HCT116 (cell line): ENCODE measurements around the gene IL20RB. TPM values are rescaled to one million over a fixed set of nuclear protein-coding genes. Genes with fewer than 3 reads are reported as not detected.

Experiments
- ATAC-seq: fragments of 200-7000 bp; cut with Tn5 transposase; 2 replicates; pipeline ENCODE4 v1.9.1; 2020; ENCODE audit warnings: mild to moderate bottlenecking, moderate library complexity
- BruUV-seq: library from RNA; stranded (reverse); fragments of 400-500 nt; replicated peaks from 2 replicates; lab custom pipeline; 2021; lab: Mats Ljungman, UMichigan
- CTCF ChIA-PET: fragments of 300-600 bp; sonication (Branson Sonifier 250); formaldehyde crosslinking; loops from one replicate; lab custom pipeline; 2021; ENCODE audit warnings: antibody characterized with exemption; lab: Charles Lee
- POLR2A ChIA-PET: fragments of 300-600, 350-600 bp; sonication (Branson Sonifier 250); formaldehyde crosslinking; loops from one replicate; lab custom pipeline; 2021; ENCODE audit warnings: antibody characterized with exemption; lab: Charles Lee
- RAD21 ChIA-PET, 2 experiments: fragments of 300-600 bp; sonication (Branson Sonifier 250); formaldehyde crosslinking; loops; one replicate each; lab custom pipeline; 2023; ENCODE audit warnings: low total read pairs in 2 of 2; ENCODE audit not compliant: uncharacterized antibody in 2 of 2, unreplicated experiment in 2 of 2, low non-redundant PET in 1 of 2; lab: Charles Lee
- DNase-seq: peaks from one replicate; pipeline ENCODE4 v3.0.0-alpha.2; 2010; ENCODE audit warnings: low read depth, low spot score
- H2AFZ ChIP-seq: fragments of 200-600 bp; shearing (Covaris generic), sonication (generic); 2 replicates; pipeline ENCODE4 v1.6.1; 2017; ENCODE audit warnings: low read depth, mixed run types, mixed read lengths, antibody characterized with exemption, low read length; ENCODE audit not compliant: poor library complexity, severe bottlenecking
- H3K27ac ChIP-seq: 2 replicates; pipeline ENCODE4 v1.5.1; 2012; ENCODE audit warnings: low read depth, low read length
- H3K27me3 ChIP-seq: fragments of 200-600 bp; sonication (generic); 2 replicates; pipeline ENCODE4 v1.6.1; 2016; ENCODE audit warnings: mixed run types, low read length, mixed read lengths; ENCODE audit not compliant: insufficient read depth
- H3K36me3 ChIP-seq, 2 experiments: fragments of 200-500 bp in 1 of 2; fragments of 200-600 bp in 1 of 2; sonication (Bioruptor generic) in 1 of 2; sonication (generic) in 1 of 2; 2 replicates each; pipeline versions ENCODE4 v1.5.1 to v1.6.1; 2014 to 2016; ENCODE audit warnings: low read length in 2 of 2, inconsistent platforms in 1 of 2, mixed read lengths in 1 of 2, mixed run types in 1 of 2; ENCODE audit not compliant: insufficient read depth in 2 of 2, control insufficient read depth in 1 of 2
- H3K4me1 ChIP-seq, 2 experiments: fragments of 200-600 bp in 1 of 2; sonication (generic) in 1 of 2; 2 replicates each; pipeline versions ENCODE4 v1.5.1 to v1.6.1; 2012 to 2017; ENCODE audit warnings: low read length in 2 of 2, inconsistent platforms in 1 of 2, mild to moderate bottlenecking in 1 of 2, mixed read lengths in 1 of 2, mixed run types in 1 of 2, moderate library complexity in 1 of 2; ENCODE audit not compliant: insufficient read depth in 2 of 2, control insufficient read depth in 1 of 2
- H3K4me2 ChIP-seq: fragments of 200-600 bp; sonication (generic); 2 replicates; pipeline ENCODE4 v1.6.1; 2017; ENCODE audit warnings: mixed run types, low read length, mixed read lengths
- H3K4me3 ChIP-seq, 2 experiments: fragments of 200-600 bp in 1 of 2; sonication (generic) in 1 of 2; replicated peaks in 1 of 2; 2 replicates each; pipeline ENCODE4 v1.5.1; 2011 to 2016; ENCODE audit warnings: low read length in 2 of 2, control low read depth in 1 of 2, low read depth in 1 of 2, mild to moderate bottlenecking in 1 of 2, mixed read lengths in 1 of 2, mixed run types in 1 of 2
- H3K79me2 ChIP-seq: fragments of 200-600 bp; sonication (generic); 2 replicates; pipeline ENCODE4 v1.6.1; 2017; ENCODE audit warnings: mild to moderate bottlenecking, mixed run types, low read length, moderate library complexity, mixed read lengths; ENCODE audit not compliant: insufficient read depth
- H3K9ac ChIP-seq: fragments of 200-600 bp; sonication (generic); 2 replicates; pipeline ENCODE4 v1.6.1; 2016; ENCODE audit warnings: low read length, mixed read lengths
- H3K9me2 ChIP-seq: fragments of 200-600 bp; sonication (generic), shearing (Covaris generic); 2 replicates; pipeline ENCODE4 v1.6.1; 2017; ENCODE audit warnings: mixed run types, mild to moderate bottlenecking, moderate library complexity; ENCODE audit not compliant: insufficient read depth
- H3K9me3 ChIP-seq, 2 experiments: fragments of 200-500 bp in 1 of 2; fragments of 200-600 bp in 1 of 2; sonication (Bioruptor generic) in 1 of 2; sonication (generic) in 1 of 2; 2 replicates each; pipeline ENCODE4 v1.6.1; 2014 to 2017; ENCODE audit warnings: low read length in 2 of 2, mixed read lengths in 2 of 2, inconsistent platforms in 1 of 2, low read depth in 1 of 2, mild to moderate bottlenecking in 1 of 2, mixed run types in 1 of 2, moderate library complexity in 1 of 2; ENCODE audit not compliant: control insufficient read depth in 1 of 2, insufficient read depth in 1 of 2
- H4K20me1 ChIP-seq: fragments of 200-600 bp; sonication (generic), shearing (Covaris generic); 2 replicates; pipeline ENCODE4 v1.6.1; 2017; ENCODE audit warnings: mixed run types, mild to moderate bottlenecking, moderate library complexity; ENCODE audit not compliant: insufficient read depth
- CBX3 ChIP-seq: IDR thresholded peaks from 2 replicates; pipeline ENCODE4 v1.6.1; 2012; ENCODE audit warnings: low read depth
- CEBPB ChIP-seq: IDR thresholded peaks from 2 replicates; pipeline ENCODE4 v1.6.1; 2012; ENCODE audit warnings: low read depth
- EGR1 ChIP-seq: IDR thresholded peaks from 2 replicates; pipeline ENCODE4 v1.6.1; 2012; ENCODE audit warnings: low read depth
- ELF1 ChIP-seq: IDR thresholded peaks from 2 replicates; pipeline ENCODE4 v1.6.1; 2012; ENCODE audit warnings: low read depth, borderline replicate concordance
- EZH2 ChIP-seq: fragments of 200-600 bp; sonication (generic); IDR thresholded peaks from 2 replicates; pipeline ENCODE4 v1.6.1; 2017; ENCODE audit warnings: antibody characterized with exemption, mixed run types
- EZH2phosphoT487 ChIP-seq: fragments of 200-600 bp; IDR thresholded peaks from 2 replicates; pipeline ENCODE4 v1.6.1; 2018; ENCODE audit warnings: antibody characterized with exemption, borderline replicate concordance
- FOSL1 ChIP-seq: IDR thresholded peaks from 2 replicates; pipeline ENCODE4 v1.6.1; 2012; ENCODE audit warnings: low read depth
- JUND ChIP-seq: IDR thresholded peaks from 2 replicates; pipeline ENCODE4 v1.6.1; 2012
- POLR2A ChIP-seq: IDR thresholded peaks from 2 replicates; pipeline ENCODE4 v1.7.0; 2011; ENCODE audit warnings: borderline replicate concordance; ENCODE audit not compliant: insufficient read depth, insufficient read length; ENCODE audit errors: extremely low read depth
- POLR2AphosphoS5 ChIP-seq: IDR thresholded peaks from 2 replicates; pipeline ENCODE4 v1.6.1; 2011; ENCODE audit warnings: mild to moderate bottlenecking, low read depth, low read length, moderate library complexity
- RAD21 ChIP-seq: IDR thresholded peaks from 2 replicates; pipeline ENCODE4 v1.6.1; 2012; ENCODE audit warnings: low read depth, mild to moderate bottlenecking
- SIN3A ChIP-seq: IDR thresholded peaks from 2 replicates; pipeline ENCODE4 v1.6.1; 2012; ENCODE audit warnings: low read depth
- SP1 ChIP-seq: IDR thresholded peaks from 2 replicates; pipeline ENCODE4 v1.6.1; 2012; ENCODE audit warnings: low read depth
- SRF ChIP-seq: IDR thresholded peaks from 2 replicates; pipeline ENCODE4 v1.6.1; 2012; ENCODE audit warnings: low read depth
- TCF7L2 ChIP-seq: IDR thresholded peaks from 2 replicates; pipeline ENCODE4 v1.7.0; 2011; ENCODE audit warnings: borderline replicate concordance, inconsistent platforms; ENCODE audit not compliant: insufficient read depth, insufficient read length; ENCODE audit errors: extremely low read depth
- YY1 ChIP-seq: IDR thresholded peaks from 2 replicates; pipeline ENCODE4 v1.6.1; 2011; ENCODE audit warnings: low read length, low read depth, moderate library complexity, mild to moderate bottlenecking; ENCODE audit not compliant: insufficient replicate concordance; ENCODE audit errors: extremely low read depth
- ZBTB33 ChIP-seq: IDR thresholded peaks from 2 replicates; pipeline ENCODE4 v1.6.1; 2011; ENCODE audit warnings: mild to moderate bottlenecking, low read length, moderate library complexity; ENCODE audit not compliant: insufficient replicate concordance; ENCODE audit errors: extremely low read depth
- ZFX ChIP-seq: fragments of 450-650 bp; IDR thresholded peaks from 2 replicates; pipeline ENCODE4 v1.6.1; 2017
- ZNF274 ChIP-seq: fragments of 200-500 bp; sonication (Bioruptor generic); IDR thresholded peaks from 2 replicates; pipeline ENCODE4 v1.6.1; 2014; ENCODE audit warnings: mild to moderate bottlenecking, low read depth, low read length, inconsistent platforms
- intact Hi-C: fragments of 100-400 bp; cut with micrococcal nuclease; formaldehyde crosslinking; loops from 2 replicates; pipeline ENCODE4 v1.10.0; 2022
- total RNA-seq: library from RNA; stranded (reverse); gene quantifications from one replicate; pipeline ENCODE4 v1.2.1, GENCODE V29; 2021; ENCODE audit not compliant: unreplicated experiment
- TF ChIP-seq, protein P1 (sequence below): IDR thresholded peaks from 2 replicates; pipeline ENCODE4 v1.6.1; 2012; ENCODE audit warnings: low read depth

IL20RB gene
- total RNA-seq, 1 experiment from 2014 or later = 6.1 TPM

- Histone ChIP-seq H3K4me2 (no peak overlapping the region), H3K9me3 (no peaks in the 10 kb centered on the region), H2AFZ (no peak overlapping the region), H3K4me1 (peaks cover 0 to 5% of the 10 kb centered on the region in 2 experiments; a peak in 1 of 4 replicates), H3K9ac (no peak overlapping the region), H3K27ac (no peak overlapping the region), H3K9me2 (no peaks in the 10 kb centered on the region), H3K79me2 (no peaks in the 10 kb centered on the region), H3K4me3 (no peak overlapping the region), H4K20me1 (no peaks in the 10 kb centered on the region), H3K27me3 (no peaks in the 10 kb centered on the region), H3K36me3 (no peaks in the 10 kb centered on the region)
- CTCF ChIA-PET = no interaction called here
- BruUV-seq = no TSS peak
- no peak for DNase-seq
- TF ChIP-seq ZNF274 (no peak), EGR1 (no peak), YY1 (no peak), TCF7L2 (no peak), EZH2 (no peak), SRF (no peak), SIN3A (no peak), ZBTB33 (no peak), FOSL1 (no peak), EZH2phosphoT487 (no peak), CBX3 (no peak), JUND (no peak), ZFX (no peak), SP1 (no peak), POLR2AphosphoS5 (no peak), ELF1 (no peak), CEBPB (no peak), RAD21 (no peak), POLR2A (no peak)
- TF ChIP-seq, protein P1, sequence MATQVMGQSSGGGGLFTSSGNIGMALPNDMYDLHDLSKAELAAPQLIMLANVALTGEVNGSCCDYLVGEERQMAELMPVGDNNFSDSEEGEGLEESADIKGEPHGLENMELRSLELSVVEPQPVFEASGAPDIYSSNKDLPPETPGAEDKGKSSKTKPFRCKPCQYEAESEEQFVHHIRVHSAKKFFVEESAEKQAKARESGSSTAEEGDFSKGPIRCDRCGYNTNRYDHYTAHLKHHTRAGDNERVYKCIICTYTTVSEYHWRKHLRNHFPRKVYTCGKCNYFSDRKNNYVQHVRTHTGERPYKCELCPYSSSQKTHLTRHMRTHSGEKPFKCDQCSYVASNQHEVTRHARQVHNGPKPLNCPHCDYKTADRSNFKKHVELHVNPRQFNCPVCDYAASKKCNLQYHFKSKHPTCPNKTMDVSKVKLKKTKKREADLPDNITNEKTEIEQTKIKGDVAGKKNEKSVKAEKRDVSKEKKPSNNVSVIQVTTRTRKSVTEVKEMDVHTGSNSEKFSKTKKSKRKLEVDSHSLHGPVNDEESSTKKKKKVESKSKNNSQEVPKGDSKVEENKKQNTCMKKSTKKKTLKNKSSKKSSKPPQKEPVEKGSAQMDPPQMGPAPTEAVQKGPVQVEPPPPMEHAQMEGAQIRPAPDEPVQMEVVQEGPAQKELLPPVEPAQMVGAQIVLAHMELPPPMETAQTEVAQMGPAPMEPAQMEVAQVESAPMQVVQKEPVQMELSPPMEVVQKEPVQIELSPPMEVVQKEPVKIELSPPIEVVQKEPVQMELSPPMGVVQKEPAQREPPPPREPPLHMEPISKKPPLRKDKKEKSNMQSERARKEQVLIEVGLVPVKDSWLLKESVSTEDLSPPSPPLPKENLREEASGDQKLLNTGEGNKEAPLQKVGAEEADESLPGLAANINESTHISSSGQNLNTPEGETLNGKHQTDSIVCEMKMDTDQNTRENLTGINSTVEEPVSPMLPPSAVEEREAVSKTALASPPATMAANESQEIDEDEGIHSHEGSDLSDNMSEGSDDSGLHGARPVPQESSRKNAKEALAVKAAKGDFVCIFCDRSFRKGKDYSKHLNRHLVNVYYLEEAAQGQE = no peak
- POLR2A ChIA-PET = no interaction called here
- ATAC-seq = no peak
- RAD21 ChIA-PET = no interaction called here
- intact Hi-C loops = no loop called here
Observed at GRCh38 chr3:136995652-136996051, 37.9 kb downstream of the IL20RB start.
